Erythroblast (primary cell): ENCODE results near the gene RAD51B.

Experiments used
- GATA1 ChIP-seq: IDR thresholded peaks from 2 replicates; pipeline ENCODE4 v1.6.1; 2011; ENCODE audit warnings: low read depth, mild to moderate bottlenecking, control low read depth, low read length, moderate library complexity
- POLR2A ChIP-seq: IDR thresholded peaks from 2 replicates; pipeline ENCODE4 v1.6.1; 2011; ENCODE audit warnings: mild to moderate bottlenecking, low read length

DNA sequence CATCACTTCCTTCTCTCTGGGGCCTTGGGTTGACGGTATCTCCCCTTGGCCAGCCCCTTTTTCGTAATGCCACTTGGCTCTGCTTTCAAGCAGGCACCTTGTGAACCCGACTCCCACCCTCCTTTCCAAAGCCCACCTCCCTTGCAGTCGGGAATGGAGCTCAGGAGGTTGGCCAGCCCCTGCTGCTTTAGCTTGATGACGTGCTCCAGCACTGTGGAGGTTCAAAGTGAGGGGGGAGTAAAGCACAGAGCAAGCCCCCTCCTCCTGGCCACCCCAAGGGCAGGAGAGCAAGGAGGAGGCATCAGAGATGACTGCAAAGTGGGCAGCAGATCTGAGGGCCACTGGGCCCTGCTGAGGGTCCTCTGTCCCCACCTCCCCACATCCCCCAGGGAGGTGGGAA, 869.9 kb downstream of the RAD51B start:
- TF ChIP-seq POLR2A (no peak), GATA1 (no peak)
